ENCODE data around the gene MNDA. TPM values are rescaled to one million over a fixed set of nuclear protein-coding genes. Genes with fewer than 3 reads are reported as not detected.

The MNDA gene
- total and polyA plus RNA-seq, 2 of the 8 experiments (the other 6 are each of a cell fraction or from before 2014, with no cell fraction given), result not detected

DNA sequence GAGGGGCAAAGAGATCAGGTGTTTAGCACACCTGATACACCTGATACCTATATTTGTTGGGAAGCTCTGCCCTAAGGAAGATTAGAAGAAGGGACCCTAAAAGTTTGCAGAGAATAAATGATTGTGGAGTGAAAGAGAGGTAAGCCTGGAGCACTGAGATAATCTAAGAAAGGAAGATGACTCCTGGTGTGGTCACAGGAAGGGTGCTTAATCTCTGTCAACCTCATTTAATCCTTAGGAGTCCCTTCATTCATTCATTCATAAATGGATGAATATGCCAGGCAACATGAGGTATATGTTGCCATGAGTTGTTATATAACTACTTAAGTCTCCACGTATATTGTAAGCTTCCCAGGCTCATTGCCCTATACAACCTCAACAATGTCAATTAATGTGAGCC, 16.2 kb upstream of the MNDA start:
- Histone ChIP-seq H3K23me2 (ENCODE audit: low read depth, low read length) (no peaks in the 10 kb centered on the region), H2BK20ac (ENCODE audit: low read length) (no peak overlapping the region), H4K20me1 (replicated peaks in 1 of 2; ENCODE audit: control insufficient read depth in 1 of 2, insufficient read depth in 2 of 2, low read length in 2 of 2) (no peaks in the 10 kb centered on the region), H3K79me2 (ENCODE audit: control insufficient read depth in 1 of 2, insufficient read depth in 2 of 2, low read length in 2 of 2) (no peaks in the 10 kb centered on the region), H2BK12ac (ENCODE audit: low read depth, low read length) (no peak overlapping the region), H2BK120ac (replicated peaks; ENCODE audit: low read depth, low read length) (no peak overlapping the region), H3K14ac (ENCODE audit: insufficient read length) (no peak overlapping the region), H2AK5ac (ENCODE audit: low read depth, low read length) (no peak overlapping the region), H2BK5ac (ENCODE audit: low read depth, low read length) (no peak overlapping the region), H3K4ac (replicated peaks; ENCODE audit: insufficient read length, low read depth, low read length) (no peak overlapping the region), H3K23ac (ENCODE audit: insufficient read length) (no peak overlapping the region), H4K5ac (ENCODE audit: insufficient read length, low read depth, low read length) (no peak overlapping the region), H3K79me1 (ENCODE audit: low read depth, low read length) (no peaks in the 10 kb centered on the region), H4K91ac (replicated peaks; ENCODE audit: insufficient read length, low read length) (no peak overlapping the region), H3K18ac (ENCODE audit: extremely low read depth, low read length) (no peak overlapping the region), H3K27ac (ENCODE audit: low read depth, low read length) (no peak overlapping the region), H3K4me3 (ENCODE audit: extremely low read depth in 1 of 4, insufficient read depth in 2 of 4, low read depth in 3 of 4, low read length in 4 of 4) (no peak overlapping the region), H2AFZ (ENCODE audit: low read length) (no peak overlapping the region), H3K56ac (replicated peaks; ENCODE audit: insufficient read length, low read depth, low read length) (no peak overlapping the region), H3K27me3 (replicated peaks in 1 of 4; ENCODE audit: control insufficient read depth in 3 of 4, extremely low read depth in 1 of 4, insufficient read depth in 3 of 4, low read length in 3 of 4) (no peaks in the 10 kb centered on the region), H2BK15ac (ENCODE audit: low read length) (no peak overlapping the region), H3K9me3 (ENCODE audit: insufficient read depth in 2 of 2, low read depth in 1 of 2, low read length in 1 of 2) (no peaks in the 10 kb centered on the region), H3K4me2 (ENCODE audit: insufficient read depth in 1 of 2, low read depth in 2 of 2, low read length in 2 of 2) (no peak overlapping the region), H3K36me3 (ENCODE audit: control insufficient read depth in 2 of 4, insufficient read depth in 4 of 4, low read length in 3 of 4) (no peaks in the 10 kb centered on the region), H3K9ac (replicated peaks in 1 of 4; ENCODE audit: extremely low read depth in 1 of 4, low read depth in 3 of 4, low read length in 3 of 4) (no peak overlapping the region), H4K8ac (ENCODE audit: extremely low read depth, insufficient read depth, low read length) (no peak overlapping the region), H3K4me1 (replicated peaks in 1 of 4; ENCODE audit: control insufficient read depth in 3 of 4, insufficient read depth in 4 of 4, low read length in 3 of 4) (no peaks in the 10 kb centered on the region)
- ChIA-PET POLR2A (ENCODE audit: partially characterized antibody) (no interaction called here), CTCF (ENCODE audit: partially characterized antibody) (no interaction called here)
- FAIRE-seq (no peak), DNase-seq (ENCODE audit: low read depth in 1 of 2, low spot score in 2 of 2) (no peak)
- 0% methylated on average over 1 of the region's 1 CpG; no CpG with 5 or more reads in 1 of the 2 experiments for WGBS, 2 experiments (ENCODE audit: extremely low coverage in 1 of 2, insufficient coverage in 1 of 2, insufficient read length in 1 of 2, insufficient replicate concordance in 2 of 2, low coverage in 1 of 2, low lambda C conversion rate in 2 of 2, missing lambda C conversion rate in 1 of 2)
- TF ChIP-seq, protein P1, sequence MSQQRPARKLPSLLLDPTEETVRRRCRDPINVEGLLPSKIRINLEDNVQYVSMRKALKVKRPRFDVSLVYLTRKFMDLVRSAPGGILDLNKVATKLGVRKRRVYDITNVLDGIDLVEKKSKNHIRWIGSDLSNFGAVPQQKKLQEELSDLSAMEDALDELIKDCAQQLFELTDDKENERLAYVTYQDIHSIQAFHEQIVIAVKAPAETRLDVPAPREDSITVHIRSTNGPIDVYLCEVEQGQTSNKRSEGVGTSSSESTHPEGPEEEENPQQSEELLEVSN (IDR thresholded peaks at IDR 0.05), result no peak
- TF ChIP-seq RBBP5 (IDR thresholded peaks at IDR 0.05; ENCODE audit: borderline replicate concordance, low read depth, low read length), result no peak
- TF ChIP-seq YY1 (IDR thresholded peaks at IDR 0.05; ENCODE audit: low read depth, low read length), result no peak
- no peak for TF ChIP-seq POU5F1 (IDR thresholded peaks at IDR 0.05; ENCODE audit: low read depth, low read length)
- no peak for TF ChIP-seq TCF12 (IDR thresholded peaks at IDR 0.05; ENCODE audit: low read depth, low read length)
- TF ChIP-seq EZH2 (IDR thresholded peaks at IDR 0.05; ENCODE audit: low read depth, low read length, severe bottlenecking), result no peak
- no peak for TF ChIP-seq HDAC6 (IDR thresholded peaks at IDR 0.05; ENCODE audit: low read depth, low read length)
- TF ChIP-seq GTF2F1 (IDR thresholded peaks at IDR 0.05; ENCODE audit: borderline replicate concordance, low read depth, low read length), result no peak
- TF ChIP-seq, protein P2, sequence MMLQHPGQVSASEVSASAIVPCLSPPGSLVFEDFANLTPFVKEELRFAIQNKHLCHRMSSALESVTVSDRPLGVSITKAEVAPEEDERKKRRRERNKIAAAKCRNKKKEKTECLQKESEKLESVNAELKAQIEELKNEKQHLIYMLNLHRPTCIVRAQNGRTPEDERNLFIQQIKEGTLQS (IDR thresholded peaks at IDR 0.05; ENCODE audit: insufficient read depth, low read depth, low read length), result no peak
- TF ChIP-seq BCL11A (IDR thresholded peaks at IDR 0.05; ENCODE audit: low read depth in 2 of 2, low read length in 2 of 2), result no peak
- TF ChIP-seq RFX5 (IDR thresholded peaks at IDR 0.05; ENCODE audit: borderline replicate concordance, low read depth, low read length), result no peak
- TF ChIP-seq ASH2L (IDR thresholded peaks at IDR 0.05; ENCODE audit: low read length), result no peak
- TF ChIP-seq HDAC2 (IDR thresholded peaks at IDR 0.05; ENCODE audit: borderline replicate concordance in 1 of 2, low read depth in 2 of 2, low read length in 2 of 2), result no peak
- no peak for TF ChIP-seq EGR1 (IDR thresholded peaks at IDR 0.05; ENCODE audit: borderline replicate concordance, low read depth, low read length)
